Peyer's patch (tissue), 4 donors: ENCODE measurements around the gene CCNL2. TPM values are rescaled to one million over a fixed set of nuclear protein-coding genes. Genes with fewer than 3 reads are reported as not detected.

Experiments used
- DNase-seq, 3 donors: peaks; one replicate each; pipeline ENCODE4 v3.0.0-alpha.2; 2017 to 2019
- H3K27ac ChIP-seq, 4 donors: fragments of 200-600 bp; sonication (generic); one replicate each; pipeline ENCODE4 v1.5.1; 2016 to 2019
- H3K27me3 ChIP-seq, 2 donors: fragments of 200-600 bp; sonication (generic); one replicate each; pipeline ENCODE4 v1.5.1; 2019
- H3K36me3 ChIP-seq, 3 donors: fragments of 200-600 bp; sonication (generic); one replicate each; pipeline ENCODE4 v1.5.1; 2016 to 2019
- H3K4me1 ChIP-seq, 4 donors: fragments of 200-600 bp; sonication (generic); one replicate each; pipeline ENCODE4 v1.5.1; 2016 to 2019
- H3K4me3 ChIP-seq, 4 donors: fragments of 200-600 bp; sonication (generic); 1 replicate in 3 of 4; 2 replicates in 1 of 4; pipeline ENCODE4 v1.5.1; 2016 to 2019; ENCODE audit warnings: mild to moderate bottlenecking in 1 of 4
- H3K9me3 ChIP-seq, 4 donors: fragments of 200-600 bp; sonication (generic); one replicate each; pipeline ENCODE4 v1.5.1; 2016 to 2019; ENCODE audit warnings: mild to moderate bottlenecking in 1 of 4
- CTCF ChIP-seq, 6 experiments: fragments of 450-650 bp in 4 of 6; fragments of 200-600 bp in 2 of 6; sonication (generic) in 1 of 6; IDR thresholded peaks; one replicate each; pipeline ENCODE4 v1.5.1; 2017 to 2019; ENCODE audit warnings: antibody characterized with exemption in 6 of 6, mild to moderate bottlenecking in 3 of 6, moderate library complexity in 1 of 6
- POLR2A ChIP-seq, 2 donors: fragments of 450-650 bp; IDR thresholded peaks; one replicate each; pipeline ENCODE4 v1.5.1; 2017; ENCODE audit warnings: antibody characterized with exemption in 2 of 2, mild to moderate bottlenecking in 2 of 2, moderate library complexity in 2 of 2
- total RNA-seq, 4 donors: library from RNA; depleted of rRNA; stranded (reverse); fragments of >200 nt; gene quantifications; one replicate each; pipeline ENCODE4 v1.1.0, GENCODE V29; 2016

The CCNL2 gene
- total RNA-seq, 4 donors from 2014 or later: 216 to 1,008 (median 423) TPM

- no peak for TF ChIP-seq CTCF (IDR thresholded peaks at IDR 0.05)
- H3K36me3 ChIP-seq: no peaks in the 10 kb centered on the region
- peak overlapping the region in 3 of 4 donors; percentile 69 to 91 (median 82) for H3K27ac ChIP-seq
- H3K4me3 ChIP-seq: peak overlapping the region; percentile 17 to 66 (median 56)
- peaks cover 9 to 78% (median 30%) of the 10 kb centered on the region in 4 donors for H3K4me1 ChIP-seq
- no peaks in the 10 kb centered on the region for H3K27me3 ChIP-seq
- H3K9me3 ChIP-seq: peaks cover 0 to 2% (median 0%) of the 10 kb centered on the region in 4 donors
- DNase-seq: no peak
Measured at GRCh38 chr1:1435911-1436629, 36.9 kb upstream of the CCNL2 start.

- H3K36me3 ChIP-seq: no peaks in the 10 kb centered on the region
- DNase-seq: peak; percentile 45 to 81 (median 76)
- H3K9me3 ChIP-seq: peaks cover 0 to 2% (median 0%) of the 10 kb centered on the region in 4 donors
- no peaks in the 10 kb centered on the region for H3K27me3 ChIP-seq
- TF ChIP-seq POLR2A (IDR thresholded peaks at IDR 0.05) (no peak), CTCF (IDR thresholded peaks at IDR 0.05) (no peak)
- H3K4me1 ChIP-seq: peaks cover 9 to 78% (median 30%) of the 10 kb centered on the region in 4 donors
- peak within 1 kb of the TSS; percentile 17 to 66 (median 56) for H3K4me3 ChIP-seq
- peak within 1 kb of the TSS; percentile 27 to 91 (median 76) for H3K27ac ChIP-seq
Measured at GRCh38 chr1:1435106-1435903, 36.2 kb upstream of the CCNL2 start, which contains the start of gene VWA1. TSS of gene VWA1 (plus strand) at chr1:1435690. CDS start at chr1:1435749, 59 bp downstream.

GRCh38 chr1:1434824-1435105 lies 35.6 kb upstream of the CCNL2 start:
- Histone ChIP-seq H3K27me3 (no peaks in the 10 kb centered on the region), H3K36me3 (no peaks in the 10 kb centered on the region), H3K4me1 (peaks cover 9 to 80% (median 30%) of the 10 kb centered on the region in 4 donors), H3K4me3 (peak overlapping the region in 1 of 4 donors; percentile 53), H3K9me3 (peaks cover 0 to 2% (median 0%) of the 10 kb centered on the region in 4 donors), H3K27ac (peak overlapping the region; percentile 27 to 91 (median 76))
- no peak for DNase-seq
- TF ChIP-seq POLR2A (IDR thresholded peaks at IDR 0.05): no peak
- TF ChIP-seq CTCF (IDR thresholded peaks at IDR 0.05): no peak

- no peaks in the 10 kb centered on the region for H3K36me3 ChIP-seq
- peak overlapping the region; percentile 66 to 91 (median 76) for H3K27ac ChIP-seq
- no peak for DNase-seq
- H3K9me3 ChIP-seq: peaks cover 0 to 2% (median 0%) of the 10 kb centered on the region in 4 donors
- peaks cover 9 to 85% (median 30%) of the 10 kb centered on the region in 4 donors for H3K4me1 ChIP-seq
- TF ChIP-seq POLR2A (IDR thresholded peaks at IDR 0.05) (no peak), CTCF (IDR thresholded peaks at IDR 0.05) (no peak)
- H3K27me3 ChIP-seq: no peaks in the 10 kb centered on the region
- peak overlapping the region in 3 of 4 donors; percentile 9 to 31 (median 16) for H3K4me3 ChIP-seq
Measured at GRCh38 chr1:1434131-1434823, 35.1 kb upstream of the CCNL2 start.

GRCh38 chr1:1433804-1434130 lies 34.6 kb upstream of the CCNL2 start:
- no peak for DNase-seq
- Histone ChIP-seq H3K4me3 (peak overlapping the region in 3 of 4 donors; percentile 9 to 31 (median 16)), H3K4me1 (peaks cover 9 to 85% (median 30%) of the 10 kb centered on the region in 4 donors)

More at GRCh38 chr1:1433804-1434130, 34.6 kb upstream of the CCNL2 start:
- no peaks in the 10 kb centered on the region for H3K27me3 ChIP-seq
- H3K9me3 ChIP-seq: peaks cover 0 to 2% (median 0%) of the 10 kb centered on the region in 4 donors
- TF ChIP-seq POLR2A (IDR thresholded peaks at IDR 0.05): no peak
- no peak for TF ChIP-seq CTCF (IDR thresholded peaks at IDR 0.05)
- no peaks in the 10 kb centered on the region for H3K36me3 ChIP-seq
- H3K27ac ChIP-seq: peak overlapping the region; percentile 66 to 91 (median 76)
